Measurements from ENCODE around the gene CD274.
A peak's percentile ranks its signal among the peaks of the same experiment; 100 is the strongest.

The CD274 gene

GRCh38 chr9:5500441-5501235, 50.3 kb downstream of the CD274 start:
- DNase-seq = no peak

GRCh38 chr9:5502553-5502952, 52.2 kb downstream of the CD274 start:
- no peak for DNase-seq

- no peak for DNase-seq
Observed at GRCh38 chr9:5509573-5509972, 59.2 kb downstream of the CD274 start.

GRCh38 chr9:5510360-5510931, 60.1 kb downstream of the CD274 start, which contains the start of gene PDCD1LG2:
Gene PDCD1LG2 (plus strand): TSS chr9:5510531. CDS start chr9:5522547, 12,016 bp downstream.
- peak; percentile 44 to 56 for DNase-seq

GRCh38 chr9:5510989-5511388, 60.6 kb downstream of the CD274 start:
- no peak for DNase-seq

GRCh38 chr9:5511476-5511875, 61.1 kb downstream of the CD274 start:
- DNase-seq = no peak

- DNase-seq = no peak
Observed at GRCh38 chr9:5511935-5512580, 61.7 kb downstream of the CD274 start.

- no peak for DNase-seq
Observed at GRCh38 chr9:5512658-5513452, 62.5 kb downstream of the CD274 start.

GRCh38 chr9:5513966-5514616, 63.7 kb downstream of the CD274 start:
- no peak for DNase-seq

- DNase-seq = no peak
Observed at GRCh38 chr9:5514617-5515260, 64.4 kb downstream of the CD274 start.

- DNase-seq = no peak
Observed at GRCh38 chr9:5515261-5515650, 64.9 kb downstream of the CD274 start.

- no peak for DNase-seq
Observed at GRCh38 chr9:5516453-5517220, 66.3 kb downstream of the CD274 start.

- DNase-seq = no peak
Observed at GRCh38 chr9:5518171-5518936, 68.0 kb downstream of the CD274 start.

- DNase-seq = peak in 1 of 2 donors; percentile 15
Observed at GRCh38 chr9:5518937-5519319, 68.6 kb downstream of the CD274 start.
